Measurements from ENCODE around the gene ZMAT3. TPM values are rescaled to one million over a fixed set of nuclear protein-coding genes. Genes with fewer than 3 reads are reported as not detected.

ZMAT3 gene
- total and polyA plus RNA-seq, 2 of the 8 experiments (the other 6 are each of a cell fraction or from before 2014, with no cell fraction given), result 5.0 to 9.2 TPM

DNA sequence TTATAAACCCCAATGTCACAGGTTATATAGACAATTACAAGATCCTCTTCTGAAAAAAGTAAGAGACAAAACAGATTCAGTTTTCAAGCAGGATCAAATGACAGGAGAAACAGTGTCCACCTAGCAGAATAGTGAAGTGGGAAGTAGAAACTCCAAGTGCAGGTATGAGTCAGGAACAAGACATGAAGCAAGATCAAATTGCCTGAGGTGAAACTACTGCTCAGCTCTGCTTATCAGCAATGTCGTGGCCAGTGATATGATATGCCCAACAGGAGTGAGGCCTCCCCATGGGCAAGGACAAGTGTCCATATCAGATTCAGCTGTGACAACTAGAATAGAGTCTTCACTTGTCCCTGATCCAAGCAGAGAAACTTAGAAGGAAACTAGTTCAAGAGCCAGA is 100.0 kb downstream of the ZMAT3 start:
- no peak overlapping the region for H3K14ac ChIP-seq (ENCODE audit: insufficient read length)
- H3K27me3 ChIP-seq (replicated peaks in 1 of 4; ENCODE audit: control insufficient read depth in 3 of 4, extremely low read depth in 1 of 4, insufficient read depth in 3 of 4, low read length in 3 of 4), result no peaks in the 10 kb centered on the region
- no peak overlapping the region for H2AFZ ChIP-seq (ENCODE audit: low read length)
- no peak overlapping the region for H3K27ac ChIP-seq (ENCODE audit: low read depth, low read length)
- no peak overlapping the region for H3K4me3 ChIP-seq (ENCODE audit: extremely low read depth in 1 of 4, insufficient read depth in 2 of 4, low read depth in 3 of 4, low read length in 4 of 4)
- no peak overlapping the region for H3K4me2 ChIP-seq (ENCODE audit: insufficient read depth in 1 of 2, low read depth in 2 of 2, low read length in 2 of 2)
- no peak overlapping the region for H4K5ac ChIP-seq (ENCODE audit: insufficient read length, low read depth, low read length)
- no peak for DNase-seq (ENCODE audit: low read depth in 1 of 2, low spot score in 2 of 2)
- CTCF ChIA-PET (ENCODE audit: partially characterized antibody), result no interaction called here
- no peak overlapping the region for H3K4ac ChIP-seq (replicated peaks; ENCODE audit: insufficient read length, low read depth, low read length)
- H2BK12ac ChIP-seq (ENCODE audit: low read depth, low read length), result no peak overlapping the region
- no peaks in the 10 kb centered on the region for H3K79me1 ChIP-seq (ENCODE audit: low read depth, low read length)
- H2BK5ac ChIP-seq (ENCODE audit: low read depth, low read length), result no peak overlapping the region
- no peaks in the 10 kb centered on the region for H3K9me3 ChIP-seq (ENCODE audit: insufficient read depth in 2 of 2, low read depth in 1 of 2, low read length in 1 of 2)
- H3K4me1 ChIP-seq (replicated peaks in 1 of 4; ENCODE audit: control insufficient read depth in 3 of 4, insufficient read depth in 4 of 4, low read length in 3 of 4), result peaks cover 0 to 4% (median 2%) of the 10 kb centered on the region in 4 experiments; a peak in 3 of 7 replicates
- no peak overlapping the region for H4K8ac ChIP-seq (ENCODE audit: extremely low read depth, insufficient read depth, low read length)
- H3K56ac ChIP-seq (replicated peaks; ENCODE audit: insufficient read length, low read depth, low read length), result no peak overlapping the region
- no peak for FAIRE-seq
- H3K18ac ChIP-seq (ENCODE audit: extremely low read depth, low read length), result no peak overlapping the region
- no peak overlapping the region for H3K23ac ChIP-seq (ENCODE audit: insufficient read length)
- H2AK5ac ChIP-seq (ENCODE audit: low read depth, low read length), result no peak overlapping the region
- H3K79me2 ChIP-seq (ENCODE audit: control insufficient read depth in 1 of 2, insufficient read depth in 2 of 2, low read length in 2 of 2), result no peaks in the 10 kb centered on the region
- no peaks in the 10 kb centered on the region for H4K20me1 ChIP-seq (replicated peaks in 1 of 2; ENCODE audit: control insufficient read depth in 1 of 2, insufficient read depth in 2 of 2, low read length in 2 of 2)
- H4K91ac ChIP-seq (replicated peaks; ENCODE audit: insufficient read length, low read length), result no peak overlapping the region
- H3K23me2 ChIP-seq (ENCODE audit: low read depth, low read length), result no peaks in the 10 kb centered on the region
- H3K9ac ChIP-seq (replicated peaks in 1 of 4; ENCODE audit: extremely low read depth in 1 of 4, low read depth in 3 of 4, low read length in 3 of 4), result no peak overlapping the region
- H2BK120ac ChIP-seq (replicated peaks; ENCODE audit: low read depth, low read length), result no peak overlapping the region
- no peaks in the 10 kb centered on the region for H3K36me3 ChIP-seq (ENCODE audit: control insufficient read depth in 2 of 4, insufficient read depth in 4 of 4, low read length in 3 of 4)
- POLR2A ChIA-PET (ENCODE audit: partially characterized antibody), result no interaction called here
- WGBS, 2 experiments (ENCODE audit: extremely low coverage in 1 of 2, insufficient coverage in 1 of 2, insufficient read length in 1 of 2, insufficient replicate concordance in 2 of 2, low coverage in 1 of 2, low lambda C conversion rate in 2 of 2, missing lambda C conversion rate in 1 of 2), result 90% methylated on average over 1 of the region's 1 CpG; no CpG with 5 or more reads in 1 of the 2 experiments
- H2BK20ac ChIP-seq (ENCODE audit: low read length), result no peak overlapping the region
- no peak overlapping the region for H2BK15ac ChIP-seq (ENCODE audit: low read length)
- TF ChIP-seq CHD2 (IDR thresholded peaks at IDR 0.05; ENCODE audit: low read length) (no peak), POLR2A (IDR thresholded peaks at IDR 0.05; ENCODE audit: control extremely low read depth in 1 of 2, low read depth in 2 of 2, low read length in 2 of 2) (no peak), NRF1 (IDR thresholded peaks at IDR 0.05; ENCODE audit: low read depth, low read length) (no peak), TBP (IDR thresholded peaks at IDR 0.05; ENCODE audit: low read depth, low read length) (no peak), CTBP2 (IDR thresholded peaks at IDR 0.05; ENCODE audit: borderline replicate concordance, insufficient read depth, insufficient read length, low read length) (no peak), MAFK (IDR thresholded peaks at IDR 0.05; ENCODE audit: low read depth, low read length) (no peak), BRCA1 (IDR thresholded peaks at IDR 0.05; ENCODE audit: low read depth, low read length) (no peak), EP300 (IDR thresholded peaks at IDR 0.05; ENCODE audit: borderline replicate concordance in 1 of 2, low read depth in 2 of 2, low read length in 2 of 2) (no peak), KDM5A (IDR thresholded peaks at IDR 0.05; ENCODE audit: low read length) (no peak), CBX5 (IDR thresholded peaks at IDR 0.05; ENCODE audit: low read depth, low read length) (no peak), SP1 (IDR thresholded peaks at IDR 0.05; ENCODE audit: low read depth, low read length) (no peak), HDAC2 (IDR thresholded peaks at IDR 0.05; ENCODE audit: borderline replicate concordance in 1 of 2, low read depth in 2 of 2, low read length in 2 of 2) (no peak), RXRA (IDR thresholded peaks at IDR 0.05; ENCODE audit: insufficient read depth, low read depth, low read length) (no peak)
- TF ChIP-seq, protein P1, sequence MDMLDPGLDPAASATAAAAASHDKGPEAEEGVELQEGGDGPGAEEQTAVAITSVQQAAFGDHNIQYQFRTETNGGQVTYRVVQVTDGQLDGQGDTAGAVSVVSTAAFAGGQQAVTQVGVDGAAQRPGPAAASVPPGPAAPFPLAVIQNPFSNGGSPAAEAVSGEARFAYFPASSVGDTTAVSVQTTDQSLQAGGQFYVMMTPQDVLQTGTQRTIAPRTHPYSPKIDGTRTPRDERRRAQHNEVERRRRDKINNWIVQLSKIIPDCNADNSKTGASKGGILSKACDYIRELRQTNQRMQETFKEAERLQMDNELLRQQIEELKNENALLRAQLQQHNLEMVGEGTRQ (IDR thresholded peaks at IDR 0.05; ENCODE audit: low read length), result no peak
